Brain microvascular endothelial cell (primary cell): ENCODE measurements around the gene MTUS2.

ENCODE experiments used
- DNase-seq: peaks from one replicate; pipeline ENCODE4 v3.0.0-alpha.2; 2020
- H3K27ac ChIP-seq: fragments of 250-450 bp; sonication (Bioruptor Pico); 2 replicates; pipeline ENCODE4 v1.5.1; 2020; ENCODE audit warnings: mild to moderate bottlenecking, moderate library complexity
- H3K27me3 ChIP-seq: fragments of 250-450 bp; sonication (Bioruptor Pico); replicated peaks from 2 replicates; pipeline ENCODE4 v1.5.1; 2020; ENCODE audit warnings: mild to moderate bottlenecking
- H3K36me3 ChIP-seq: fragments of 250-450 bp; sonication (Bioruptor Pico); replicated peaks from 2 replicates; pipeline ENCODE4 v1.5.1; 2020; ENCODE audit warnings: mild to moderate bottlenecking
- H3K4me3 ChIP-seq: 2 replicates; pipeline ENCODE4 v1.5.1; 2011; ENCODE audit warnings: low read depth, mild to moderate bottlenecking, control low read depth, low read length, moderate library complexity
- CTCF ChIP-seq: IDR thresholded peaks from 2 replicates; pipeline ENCODE4 v1.5.1; 2011; ENCODE audit warnings: low read depth, mild to moderate bottlenecking, moderate library complexity, low read length, control low read depth, inconsistent platforms; ENCODE audit errors: missing control alignments
- in situ Hi-C: cut with HindIII; loops from 2 replicates; pipeline ENCODE4 v1.10.0; 2017; ENCODE audit warnings: low sequenced_read_pairs, low pct_ligation_motif_present

Gene MTUS2

GRCh38 chr13:28885181-28885580, 65.0 kb downstream of the MTUS2 start:
- H3K36me3 ChIP-seq = no peaks in the 10 kb centered on the region
- in situ Hi-C loops = no loop called here
- no peak for TF ChIP-seq CTCF
- no peak for DNase-seq
- H3K4me3 ChIP-seq = no peak overlapping the region
- H3K27me3 ChIP-seq = no peaks in the 10 kb centered on the region
- no peak overlapping the region for H3K27ac ChIP-seq

- H3K27ac ChIP-seq = no peak overlapping the region
- in situ Hi-C loops = no loop called here
- H3K36me3 ChIP-seq = no peaks in the 10 kb centered on the region
- no peaks in the 10 kb centered on the region for H3K27me3 ChIP-seq
- no peak for TF ChIP-seq CTCF
- no peak overlapping the region for H3K4me3 ChIP-seq
- DNase-seq = no peak
Measured at GRCh38 chr13:28889086-28889732, 69.1 kb downstream of the MTUS2 start.

GRCh38 chr13:28890712-28891111, 70.6 kb downstream of the MTUS2 start:
- TF ChIP-seq CTCF = no peak
- no peaks in the 10 kb centered on the region for H3K36me3 ChIP-seq
- no peak for DNase-seq
- no peak overlapping the region for H3K4me3 ChIP-seq
- in situ Hi-C loops = no loop called here
- no peak overlapping the region for H3K27ac ChIP-seq
- no peaks in the 10 kb centered on the region for H3K27me3 ChIP-seq

GRCh38 chr13:28918030-28918429, 97.9 kb downstream of the MTUS2 start:
- DNase-seq = no peak
- TF ChIP-seq CTCF = no peak
- in situ Hi-C loops = no loop called here

GRCh38 chr13:28922341-28922740, 102.2 kb downstream of the MTUS2 start:
- in situ Hi-C loops = no loop called here
- no peak overlapping the region for H3K27ac ChIP-seq
- H3K27me3 ChIP-seq = no peaks in the 10 kb centered on the region
- no peak for TF ChIP-seq CTCF
- H3K36me3 ChIP-seq = no peaks in the 10 kb centered on the region
- no peak overlapping the region for H3K4me3 ChIP-seq
- no peak for DNase-seq

More at GRCh38 chr13:28918030-28918429, 97.9 kb downstream of the MTUS2 start:
- Histone ChIP-seq H3K36me3 (no peaks in the 10 kb centered on the region), H3K27me3 (no peaks in the 10 kb centered on the region), H3K4me3 (no peak overlapping the region), H3K27ac (no peak overlapping the region)

GRCh38 chr13:28935104-28935503, 115.0 kb downstream of the MTUS2 start:
- Histone ChIP-seq H3K4me3 (no peak overlapping the region), H3K27me3 (no peaks in the 10 kb centered on the region), H3K36me3 (no peaks in the 10 kb centered on the region), H3K27ac (no peak overlapping the region)
- in situ Hi-C loops = no loop called here
- DNase-seq = no peak
- no peak for TF ChIP-seq CTCF
